NB4 (cell line): Measurements from ENCODE around the gene GPN1.

ENCODE experiments used
- CTCF ChIP-seq: IDR thresholded peaks from one replicate; pipeline ENCODE4 v1.5.1; 2012; ENCODE audit warnings: low read depth, low read length
- MAX ChIP-seq: IDR thresholded peaks from 2 replicates; pipeline ENCODE4 v1.6.1; 2011; ENCODE audit warnings: low read depth, low read length
- POLR2A ChIP-seq: IDR thresholded peaks from 2 replicates; pipeline ENCODE4 v1.6.1; 2011; ENCODE audit warnings: mild to moderate bottlenecking; ENCODE audit not compliant: insufficient read length; ENCODE audit errors: extremely low read depth

DNA sequence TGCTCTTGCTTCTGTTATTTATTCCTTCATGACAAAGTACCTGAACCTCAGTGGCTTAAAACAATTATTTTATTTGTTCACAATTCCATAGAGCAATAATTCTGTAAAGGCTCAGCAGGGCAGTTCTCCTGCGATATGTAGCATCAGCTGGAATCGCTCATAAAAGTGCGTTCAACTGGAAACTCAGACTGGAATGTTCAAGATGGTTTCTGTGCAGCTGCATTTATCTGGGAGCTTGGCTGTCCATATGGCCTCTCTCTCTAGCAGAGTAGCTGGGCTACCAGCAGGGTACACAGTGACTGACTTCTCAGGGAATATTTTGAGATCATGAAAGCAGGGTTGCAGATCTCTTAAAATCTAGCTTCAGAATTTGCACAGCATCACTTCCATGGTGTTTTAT lies 13.5 kb upstream of the GPN1 start:
- no peak for TF ChIP-seq CTCF
- TF ChIP-seq POLR2A: no peak
- no peak for TF ChIP-seq MAX
